ENCODE measurements around the gene MYO3B. TPM values are rescaled to one million over a fixed set of nuclear protein-coding genes. Genes with fewer than 3 reads are reported as not detected.
A peak's percentile ranks its signal among the peaks of the same experiment; 100 is the strongest.

The MYO3B gene
- polyA plus RNA-seq, 3 donors from 2014 or later, result not detected

DNA sequence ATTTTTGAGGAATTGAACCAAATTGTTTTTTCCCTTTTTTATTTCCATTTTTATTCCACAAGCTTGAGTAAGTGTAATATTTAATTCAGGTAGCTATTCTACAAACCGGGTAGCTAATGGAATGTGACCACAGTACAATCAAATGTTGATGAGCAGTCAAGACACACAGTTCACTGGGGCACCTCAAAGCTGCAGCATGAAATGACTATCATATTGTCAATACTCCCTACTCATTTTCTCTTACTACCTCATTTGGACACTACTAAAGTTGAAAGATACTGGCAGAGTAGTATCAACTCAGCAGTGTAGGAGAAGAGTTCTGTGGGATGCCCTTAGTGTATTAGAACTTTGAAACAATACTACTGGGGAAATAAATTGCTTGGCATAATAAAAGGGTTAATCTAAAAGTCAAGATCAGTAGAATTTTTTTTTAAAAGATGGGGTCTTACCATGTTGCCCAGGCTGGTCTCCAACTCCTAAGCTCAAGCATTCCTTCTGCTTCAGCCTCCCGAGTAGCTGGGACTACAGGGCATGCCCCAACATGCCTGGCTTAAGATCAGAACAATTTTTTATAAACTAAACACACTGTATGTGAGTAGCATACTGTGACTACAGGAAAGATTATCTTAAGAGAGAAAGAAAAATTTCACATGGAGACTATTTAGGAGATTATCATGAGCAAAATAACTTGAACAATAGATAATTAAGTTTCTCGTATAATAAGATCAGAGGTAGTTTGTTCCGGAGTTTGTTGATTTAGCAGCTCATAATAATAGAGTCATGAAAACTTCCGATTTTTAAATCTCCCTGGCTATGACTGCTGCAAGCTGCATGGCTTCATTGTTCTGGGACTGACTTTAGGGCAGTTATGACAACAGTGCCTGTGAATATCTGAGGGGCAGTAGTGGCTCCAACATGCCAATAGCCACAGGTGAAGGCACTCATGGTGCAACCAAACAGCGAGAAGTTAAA lies 43.7 kb downstream of the MYO3B start:
- H3K27me3 Mint-ChIP-seq (ENCODE audit: low read depth in 3 of 3), result peaks cover 0 to 2% (median 0%) of the 10 kb centered on the region in 3 donors
- DNase-seq, result no peak

DNA sequence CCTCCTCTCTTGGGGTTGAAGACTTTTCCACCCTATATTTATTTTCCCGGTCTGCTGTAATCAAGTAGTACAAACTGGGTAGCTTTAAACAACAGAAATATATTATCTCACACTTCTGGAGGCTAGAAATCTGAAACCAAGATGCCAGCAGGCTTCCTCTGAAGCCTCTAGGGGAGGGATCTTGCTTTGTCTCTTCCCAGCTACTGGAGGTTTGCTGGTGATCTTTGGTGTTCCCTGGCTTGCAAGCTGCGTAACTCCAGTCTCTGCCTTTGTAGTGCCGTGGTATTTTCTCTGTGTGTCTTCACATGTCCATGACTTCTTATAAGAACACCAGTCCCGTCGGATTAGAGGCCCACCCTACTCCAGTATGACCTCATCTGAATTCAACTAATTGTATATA lies 44.4 kb downstream of the MYO3B start:
- no peaks in the 10 kb centered on the region for H3K9me3 Mint-ChIP-seq
- no peaks in the 10 kb centered on the region for H3K36me3 Mint-ChIP-seq
- H3K27ac Mint-ChIP-seq, result no peak overlapping the region
- no peak overlapping the region for H3K4me3 Mint-ChIP-seq
- H3K27me3 Mint-ChIP-seq (ENCODE audit: low read depth in 3 of 3), result peaks cover 0 to 2% (median 0%) of the 10 kb centered on the region in 3 donors
- DNase-seq, result no peak
- H3K4me1 Mint-ChIP-seq, result no peaks in the 10 kb centered on the region

More for the DNA sequence above, 43.7 kb downstream of the MYO3B start:
- Mint-ChIP-seq H3K4me3 (no peak overlapping the region), H3K27ac (no peak overlapping the region), H3K36me3 (no peaks in the 10 kb centered on the region), H3K4me1 (no peaks in the 10 kb centered on the region), H3K9me3 (no peaks in the 10 kb centered on the region)

DNA sequence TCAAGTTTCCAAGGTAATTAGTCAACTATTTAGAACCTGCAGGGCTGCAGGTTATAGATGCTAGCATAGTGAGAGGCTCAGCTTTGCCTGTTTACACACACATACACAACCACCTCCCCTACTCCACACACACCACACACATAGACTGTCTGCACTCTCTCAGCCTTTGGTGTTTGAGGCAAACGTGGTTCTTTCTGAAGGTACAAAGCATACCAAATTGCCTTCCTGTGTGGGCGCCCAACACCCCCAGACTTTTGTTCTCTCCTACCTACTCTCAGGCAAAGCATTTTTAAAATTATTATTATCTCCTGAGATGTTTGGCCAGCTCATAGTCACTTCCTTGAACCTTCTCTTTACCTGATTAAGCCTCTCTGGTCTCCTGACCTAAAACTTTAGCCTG lies 44.9 kb downstream of the MYO3B start:
- Mint-ChIP-seq H3K9me3 (no peaks in the 10 kb centered on the region), H3K27me3 (ENCODE audit: low read depth in 3 of 3) (peaks cover 0 to 2% (median 0%) of the 10 kb centered on the region in 3 donors), H3K4me1 (no peaks in the 10 kb centered on the region), H3K36me3 (no peaks in the 10 kb centered on the region), H3K27ac (no peak overlapping the region), H3K4me3 (no peak overlapping the region)
- DNase-seq, result no peak

DNA sequence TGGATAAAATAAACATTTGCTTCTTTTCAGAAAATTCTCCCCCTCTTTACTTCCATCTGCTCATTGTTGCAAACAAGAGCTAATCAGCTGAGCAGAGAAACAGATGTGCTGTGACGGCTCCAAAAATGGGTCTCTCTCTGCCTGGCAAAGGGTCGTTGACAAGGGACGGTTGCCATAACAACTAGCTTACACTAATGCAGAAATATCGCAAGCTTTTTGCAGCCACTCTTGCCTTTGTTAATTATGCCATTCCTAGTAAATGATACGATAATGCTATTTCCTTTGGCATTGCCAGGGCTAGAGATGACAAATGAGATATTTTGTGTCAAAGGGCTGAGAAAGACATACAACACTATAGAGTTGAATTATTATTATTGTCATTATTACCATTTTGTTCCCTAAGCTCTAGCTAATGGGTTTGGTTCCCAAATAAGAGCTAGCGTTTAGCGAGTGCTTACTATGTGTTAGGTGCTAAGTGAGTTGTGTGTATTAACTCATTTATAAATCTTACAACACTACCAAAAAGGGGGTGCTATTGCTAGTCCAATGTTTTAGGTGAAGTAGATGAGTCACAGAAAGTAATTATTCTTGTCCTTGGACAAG lies 46.8 kb downstream of the MYO3B start:
- no peak overlapping the region for H3K4me3 Mint-ChIP-seq
- no peaks in the 10 kb centered on the region for H3K9me3 Mint-ChIP-seq
- no peaks in the 10 kb centered on the region for H3K36me3 Mint-ChIP-seq
- H3K4me1 Mint-ChIP-seq, result no peaks in the 10 kb centered on the region
- no peak overlapping the region for H3K27ac Mint-ChIP-seq
- peaks cover 0 to 2% (median 0%) of the 10 kb centered on the region in 3 donors for H3K27me3 Mint-ChIP-seq (ENCODE audit: low read depth in 3 of 3)
- DNase-seq, result no peak

DNA sequence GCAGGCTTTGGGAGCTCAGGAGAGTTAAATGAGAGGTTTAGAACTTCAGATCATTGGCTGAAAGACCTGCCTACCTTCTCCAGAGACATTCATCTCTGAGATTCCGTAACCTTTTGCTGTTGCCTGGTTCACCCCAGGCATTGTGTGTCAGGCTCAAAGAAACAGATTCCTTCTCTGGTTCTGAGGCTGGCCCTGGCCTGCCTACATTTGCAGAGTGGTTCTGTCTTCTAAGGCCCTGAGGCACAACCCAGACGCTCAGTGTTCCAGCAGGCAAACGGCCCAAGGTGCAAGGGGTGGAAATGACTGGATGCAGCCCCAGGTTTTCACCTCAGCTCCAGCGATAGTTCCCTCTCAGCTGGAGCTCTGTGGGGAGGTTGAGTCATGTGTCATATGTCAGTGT lies 48.3 kb downstream of the MYO3B start:
- H3K9me3 Mint-ChIP-seq, result no peaks in the 10 kb centered on the region
- no peaks in the 10 kb centered on the region for H3K36me3 Mint-ChIP-seq
- no peak overlapping the region for H3K4me3 Mint-ChIP-seq
- peaks cover 0 to 2% (median 0%) of the 10 kb centered on the region in 3 donors for H3K27me3 Mint-ChIP-seq (ENCODE audit: low read depth in 3 of 3)
- no peak overlapping the region for H3K27ac Mint-ChIP-seq
- DNase-seq, result no peak
- no peaks in the 10 kb centered on the region for H3K4me1 Mint-ChIP-seq

DNA sequence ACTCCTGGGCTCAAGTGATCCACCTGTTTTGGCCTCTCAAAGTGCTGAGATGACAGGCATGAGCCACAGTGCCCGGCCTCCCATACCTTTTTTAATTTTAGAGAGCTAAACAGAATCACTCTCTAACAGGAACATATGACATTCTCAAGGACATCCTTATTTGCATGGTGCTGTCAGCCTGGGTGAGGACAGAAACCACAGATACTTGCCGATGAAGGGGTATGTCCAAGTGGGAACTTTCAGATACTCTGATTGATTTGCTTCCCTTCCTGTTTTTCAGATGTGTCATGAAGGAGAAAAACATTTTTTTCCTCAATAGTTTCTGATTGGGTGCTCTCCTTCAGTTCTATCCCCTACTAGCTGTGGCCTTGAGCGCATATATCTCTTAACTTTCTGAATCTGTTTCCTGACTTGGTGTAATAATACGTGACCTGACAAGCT lies 49.6 kb downstream of the MYO3B start:
- Mint-ChIP-seq H3K27ac (no peak overlapping the region), H3K4me3 (no peak overlapping the region), H3K4me1 (no peaks in the 10 kb centered on the region), H3K36me3 (no peaks in the 10 kb centered on the region), H3K27me3 (ENCODE audit: low read depth in 3 of 3) (no peaks in the 10 kb centered on the region), H3K9me3 (no peaks in the 10 kb centered on the region)
- no peak for DNase-seq

DNA sequence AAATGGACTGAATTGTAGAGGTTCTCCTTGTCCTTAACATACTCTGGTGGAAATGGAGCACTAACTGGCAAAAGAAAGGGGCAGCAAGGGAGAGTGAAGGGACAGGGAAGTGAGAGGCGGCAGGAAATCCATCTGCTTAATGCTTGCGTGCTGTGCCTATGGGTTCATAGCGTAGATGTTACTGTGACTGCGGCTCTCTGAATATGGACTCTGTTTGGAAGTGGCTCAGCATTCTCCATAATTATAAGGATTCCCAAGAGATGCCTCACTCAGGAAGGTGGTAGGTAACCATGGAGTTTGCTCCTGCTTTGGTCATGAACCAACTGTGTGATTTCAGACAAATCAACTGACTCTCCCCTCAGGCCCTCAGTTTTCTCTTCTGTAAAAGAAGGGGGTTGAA lies 50.0 kb downstream of the MYO3B start:
- Mint-ChIP-seq H3K36me3 (no peaks in the 10 kb centered on the region), H3K27me3 (ENCODE audit: low read depth in 3 of 3) (no peaks in the 10 kb centered on the region), H3K27ac (no peak overlapping the region), H3K9me3 (no peaks in the 10 kb centered on the region), H3K4me1 (no peaks in the 10 kb centered on the region), H3K4me3 (no peak overlapping the region)
- no peak for DNase-seq

DNA sequence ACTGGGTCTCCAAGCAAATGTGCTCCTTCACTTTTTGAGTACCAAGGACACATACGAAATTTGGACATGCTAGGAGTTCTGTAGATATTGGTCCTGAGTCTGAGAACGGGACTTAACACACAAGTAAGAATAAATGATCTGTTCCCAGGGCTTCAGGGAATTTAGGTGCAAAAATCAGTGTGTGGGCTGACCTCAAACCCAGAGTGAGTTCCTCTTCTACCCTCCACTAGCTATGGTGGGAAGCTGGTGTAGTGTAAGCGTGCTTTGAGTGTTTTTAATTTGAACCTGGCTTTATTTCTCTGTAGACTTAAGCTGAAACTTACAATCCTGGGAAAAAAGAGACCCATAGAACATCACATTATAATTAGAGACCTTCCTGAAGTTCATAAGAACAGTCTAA lies 50.5 kb downstream of the MYO3B start:
- no peak for DNase-seq
- Mint-ChIP-seq H3K9me3 (no peaks in the 10 kb centered on the region), H3K4me1 (no peaks in the 10 kb centered on the region), H3K4me3 (no peak overlapping the region), H3K27me3 (ENCODE audit: low read depth in 3 of 3) (no peaks in the 10 kb centered on the region), H3K36me3 (no peaks in the 10 kb centered on the region), H3K27ac (no peak overlapping the region)

DNA sequence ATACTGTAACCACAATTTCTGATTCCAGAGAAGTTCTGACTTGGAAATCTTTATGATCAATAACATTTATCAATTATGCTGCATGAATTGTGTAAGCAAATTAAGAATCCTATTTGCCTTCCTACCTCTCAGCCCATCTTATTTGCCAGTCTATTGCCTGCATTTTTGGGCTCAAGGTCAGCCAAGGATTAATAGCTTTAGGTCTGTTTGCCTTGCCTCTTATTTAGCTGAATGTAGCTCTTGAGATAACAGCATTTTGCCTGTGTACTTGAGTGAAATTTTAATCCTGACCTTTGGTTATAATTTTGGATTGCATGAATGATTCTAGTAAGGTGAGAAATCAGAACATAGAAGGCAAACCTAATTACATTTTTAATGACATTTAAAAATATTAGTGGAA lies 51.2 kb downstream of the MYO3B start:
- DNase-seq, result no peak
- no peak overlapping the region for H3K4me3 Mint-ChIP-seq
- no peaks in the 10 kb centered on the region for H3K9me3 Mint-ChIP-seq
- H3K36me3 Mint-ChIP-seq, result no peaks in the 10 kb centered on the region
- H3K27me3 Mint-ChIP-seq (ENCODE audit: low read depth in 3 of 3), result no peaks in the 10 kb centered on the region
- H3K4me1 Mint-ChIP-seq, result no peaks in the 10 kb centered on the region
- H3K27ac Mint-ChIP-seq, result no peak overlapping the region

DNA sequence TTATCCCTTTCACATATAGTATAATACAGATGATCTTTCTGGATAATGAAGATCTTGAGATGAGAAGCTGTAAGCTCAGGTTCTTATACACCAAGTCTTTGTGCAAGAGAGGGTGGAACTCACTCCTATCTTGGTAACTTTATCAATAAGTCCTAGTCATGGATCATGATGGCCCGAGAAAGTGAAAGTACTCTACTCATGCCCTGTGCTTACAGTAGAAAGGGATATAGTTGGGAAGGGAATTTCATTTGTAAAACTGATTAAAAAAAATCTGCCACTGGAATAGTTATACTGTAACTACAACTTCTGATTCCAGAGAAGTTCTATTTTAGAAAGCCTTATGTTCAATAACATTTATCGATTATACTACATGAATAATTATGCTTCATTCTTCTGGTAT lies 51.8 kb downstream of the MYO3B start:
- no peaks in the 10 kb centered on the region for H3K9me3 Mint-ChIP-seq
- H3K27me3 Mint-ChIP-seq (ENCODE audit: low read depth in 3 of 3), result no peaks in the 10 kb centered on the region
- H3K36me3 Mint-ChIP-seq, result no peaks in the 10 kb centered on the region
- H3K4me3 Mint-ChIP-seq, result no peak overlapping the region
- no peaks in the 10 kb centered on the region for H3K4me1 Mint-ChIP-seq
- DNase-seq, result no peak
- no peak overlapping the region for H3K27ac Mint-ChIP-seq

DNA sequence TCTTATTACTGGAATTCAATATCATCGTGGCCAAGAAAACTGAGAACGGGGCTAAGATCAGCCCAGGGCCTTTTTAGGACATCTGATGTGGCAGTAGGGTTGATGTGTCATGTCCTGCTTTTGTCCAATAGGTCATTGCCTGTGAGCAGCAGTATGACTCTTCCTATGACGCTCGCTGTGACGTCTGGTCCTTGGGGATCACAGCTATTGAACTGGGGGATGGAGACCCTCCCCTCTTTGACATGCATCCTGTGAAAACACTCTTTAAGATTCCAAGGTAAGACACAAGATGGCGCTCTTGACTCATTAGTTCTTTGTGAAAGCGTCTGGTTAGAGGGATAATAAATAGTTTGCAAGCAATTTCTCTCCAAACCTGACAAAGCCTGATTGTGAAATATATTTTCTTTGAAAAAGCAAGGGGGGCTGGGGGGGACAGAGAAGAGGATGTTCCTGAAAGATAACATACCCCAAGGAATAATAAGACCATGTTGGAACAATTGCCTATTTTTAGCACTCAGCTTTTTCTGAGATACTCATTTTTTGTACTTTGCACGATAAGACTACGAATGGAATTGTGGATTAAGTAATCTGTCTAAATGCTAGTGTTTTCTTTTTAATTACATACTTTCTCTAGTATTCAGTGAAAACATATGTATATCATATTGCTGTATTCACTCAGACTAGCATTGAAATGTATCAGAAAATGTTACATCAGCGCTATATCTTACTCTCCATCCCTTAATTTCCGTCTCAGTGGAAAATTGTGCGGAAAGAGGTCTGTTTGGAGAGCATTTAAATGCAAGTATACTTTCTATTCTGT lies 58.1 kb downstream of the MYO3B start:
- H3K36me3 Mint-ChIP-seq, result no peaks in the 10 kb centered on the region
- no peak overlapping the region for H3K4me3 Mint-ChIP-seq

DNA sequence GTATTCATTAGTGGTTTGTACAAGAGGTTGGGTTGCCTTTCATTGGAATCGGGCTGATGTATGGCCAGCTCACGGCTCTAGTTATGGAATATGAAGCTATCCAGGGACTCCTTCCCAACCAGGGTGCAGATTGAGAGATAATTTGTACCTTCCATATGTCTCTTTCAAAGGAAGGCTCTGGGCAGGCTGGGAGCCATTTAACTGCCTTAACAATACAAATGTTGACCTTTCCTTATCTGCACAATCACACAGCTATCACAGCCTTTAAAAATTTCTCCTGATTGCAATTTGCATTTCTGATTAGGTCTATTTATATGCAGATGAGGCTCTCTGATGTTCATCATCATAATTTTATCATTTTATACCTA lies 58.7 kb downstream of the MYO3B start:
- Mint-ChIP-seq H3K27me3 (ENCODE audit: low read depth in 3 of 3) (peaks cover 0 to 4% (median 1%) of the 10 kb centered on the region in 3 donors), H3K36me3 (no peaks in the 10 kb centered on the region), H3K4me3 (no peak overlapping the region), H3K4me1 (no peaks in the 10 kb centered on the region), H3K27ac (no peak overlapping the region), H3K9me3 (no peaks in the 10 kb centered on the region)
- DNase-seq, result no peak

More for the DNA sequence above, 58.1 kb downstream of the MYO3B start:
- Mint-ChIP-seq H3K4me1 (no peaks in the 10 kb centered on the region), H3K27me3 (ENCODE audit: low read depth in 3 of 3) (peaks cover 0 to 1% (median under 1%) of the 10 kb centered on the region in 3 donors), H3K27ac (no peak overlapping the region), H3K9me3 (no peaks in the 10 kb centered on the region)
- peak; percentile 4 to 21 (median 11) for DNase-seq

DNA sequence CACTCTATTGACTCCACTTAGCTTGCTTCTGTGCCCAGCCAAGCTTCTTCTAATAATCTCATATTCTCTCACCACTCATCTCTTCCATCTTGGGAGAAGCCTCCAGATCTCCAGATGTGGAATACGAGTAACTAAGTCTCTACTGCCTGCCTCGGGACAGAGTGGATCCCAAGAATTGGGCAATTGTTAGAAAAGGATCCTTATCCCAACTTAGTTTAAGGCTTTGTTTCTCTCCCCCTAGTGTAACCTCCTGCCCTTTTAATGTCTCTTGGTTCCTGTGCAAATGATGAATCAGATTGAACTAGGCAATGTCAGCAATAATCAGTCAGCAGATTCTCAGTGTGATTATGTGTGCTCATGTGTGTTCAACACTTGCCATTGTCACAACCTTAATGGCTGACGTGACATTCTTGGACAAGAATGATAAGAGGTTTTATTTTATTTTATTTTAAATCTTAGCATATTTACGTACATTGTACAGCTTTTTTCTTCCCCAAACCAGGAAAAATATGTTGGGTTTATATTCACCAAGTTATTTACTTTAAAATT lies 59.7 kb downstream of the MYO3B start:
- DNase-seq, result no peak
- no peaks in the 10 kb centered on the region for H3K9me3 Mint-ChIP-seq
- H3K36me3 Mint-ChIP-seq, result no peaks in the 10 kb centered on the region
- peaks cover 0 to 4% (median 1%) of the 10 kb centered on the region in 3 donors for H3K27me3 Mint-ChIP-seq (ENCODE audit: low read depth in 3 of 3)
- no peak overlapping the region for H3K27ac Mint-ChIP-seq
- no peak overlapping the region for H3K4me3 Mint-ChIP-seq
- no peaks in the 10 kb centered on the region for H3K4me1 Mint-ChIP-seq

DNA sequence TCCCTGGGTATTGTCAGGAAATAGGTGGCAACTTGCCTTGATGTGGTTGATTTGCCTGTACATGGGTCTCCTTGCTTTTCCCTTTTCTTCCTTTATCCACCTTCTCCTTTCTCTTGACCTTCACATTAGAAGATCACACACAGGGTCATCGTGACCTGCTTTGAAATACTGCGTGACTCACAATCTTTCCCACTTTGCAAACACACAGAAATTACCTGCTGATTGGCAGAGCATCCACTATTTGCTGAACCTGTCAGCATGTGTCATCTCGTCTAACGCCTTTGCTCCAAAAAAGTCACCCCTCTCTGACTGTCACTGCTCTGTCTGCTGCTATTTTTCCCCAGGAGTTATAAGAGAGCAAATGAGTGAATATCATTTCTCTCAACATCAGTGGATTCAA lies 60.8 kb downstream of the MYO3B start:
- peaks cover 2 to 8% (median 4%) of the 10 kb centered on the region in 3 donors for H3K27me3 Mint-ChIP-seq (ENCODE audit: low read depth in 3 of 3)
- H3K4me3 Mint-ChIP-seq, result no peak overlapping the region
- H3K9me3 Mint-ChIP-seq, result no peaks in the 10 kb centered on the region
- no peak overlapping the region for H3K27ac Mint-ChIP-seq
- no peaks in the 10 kb centered on the region for H3K4me1 Mint-ChIP-seq
- no peaks in the 10 kb centered on the region for H3K36me3 Mint-ChIP-seq
- DNase-seq, result no peak

All from immature natural killer cell (primary cell).